Fibroblast of mammary gland (primary cell): ENCODE measurements around the gene TIGD1.

Experiments used
- DNase-seq: peaks from one replicate; pipeline ENCODE4 v3.0.0-alpha.2; 2010; ENCODE audit warnings: low read depth
- H3K4me3 ChIP-seq: 2 replicates; pipeline ENCODE4 v1.5.1; 2011; ENCODE audit warnings: low read depth, mild to moderate bottlenecking, low read length, moderate library complexity; ENCODE audit not compliant: control insufficient read depth
- CTCF ChIP-seq: conservative IDR thresholded peaks from 2 replicates; pipeline ENCODE4 v1.5.1; 2011; ENCODE audit warnings: low read depth, low read length, inconsistent platforms; ENCODE audit not compliant: control insufficient read depth, insufficient read depth

The TIGD1 gene

GRCh38 chr2:232550354-232551249 is at the start of gene TIGD1, which contains the start of gene EIF4E2:
Gene TIGD1, minus strand, starts transcription at chr2:232550557. Its CDS starts 675 bp downstream, at chr2:232549882.
Gene EIF4E2, plus strand, starts transcription at chr2:232550689. Its CDS starts 36 bp downstream, at chr2:232550725.
- no peak for TF ChIP-seq CTCF
- peak within 1 kb of the TSS; percentile 91 for H3K4me3 ChIP-seq
- peak; percentile 89 for DNase-seq

DNA sequence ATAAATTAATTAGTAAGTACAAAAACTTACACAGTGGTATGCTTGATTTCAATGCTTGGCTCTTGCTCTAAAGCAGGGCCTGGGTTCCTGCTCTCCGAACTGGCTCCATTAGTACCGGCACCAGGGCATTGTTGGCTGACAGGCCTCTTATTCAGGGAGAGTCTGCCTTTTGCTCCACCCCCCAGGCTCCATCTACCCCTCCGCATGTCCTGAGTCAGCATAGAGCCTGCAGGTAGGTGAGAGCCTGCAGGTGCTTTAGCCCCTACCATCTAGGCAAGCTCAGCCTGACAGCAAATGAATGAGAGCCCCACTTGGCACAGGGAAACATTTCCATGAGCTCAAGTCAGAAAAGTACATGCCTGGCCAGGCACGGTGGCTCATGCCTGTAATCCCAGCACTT is 47.9 kb upstream of the TIGD1 start:
- H3K4me3 ChIP-seq: no peak overlapping the region
- no peak for DNase-seq
- TF ChIP-seq CTCF: no peak

GRCh38 chr2:232597362-232598079 is 47.2 kb upstream of the TIGD1 start:
- H3K4me3 ChIP-seq: no peak overlapping the region
- TF ChIP-seq CTCF: no peak
- no peak for DNase-seq

GRCh38 chr2:232593982-232594381 is 43.6 kb upstream of the TIGD1 start:
- no peak for DNase-seq
- no peak overlapping the region for H3K4me3 ChIP-seq
- TF ChIP-seq CTCF: no peak

DNA sequence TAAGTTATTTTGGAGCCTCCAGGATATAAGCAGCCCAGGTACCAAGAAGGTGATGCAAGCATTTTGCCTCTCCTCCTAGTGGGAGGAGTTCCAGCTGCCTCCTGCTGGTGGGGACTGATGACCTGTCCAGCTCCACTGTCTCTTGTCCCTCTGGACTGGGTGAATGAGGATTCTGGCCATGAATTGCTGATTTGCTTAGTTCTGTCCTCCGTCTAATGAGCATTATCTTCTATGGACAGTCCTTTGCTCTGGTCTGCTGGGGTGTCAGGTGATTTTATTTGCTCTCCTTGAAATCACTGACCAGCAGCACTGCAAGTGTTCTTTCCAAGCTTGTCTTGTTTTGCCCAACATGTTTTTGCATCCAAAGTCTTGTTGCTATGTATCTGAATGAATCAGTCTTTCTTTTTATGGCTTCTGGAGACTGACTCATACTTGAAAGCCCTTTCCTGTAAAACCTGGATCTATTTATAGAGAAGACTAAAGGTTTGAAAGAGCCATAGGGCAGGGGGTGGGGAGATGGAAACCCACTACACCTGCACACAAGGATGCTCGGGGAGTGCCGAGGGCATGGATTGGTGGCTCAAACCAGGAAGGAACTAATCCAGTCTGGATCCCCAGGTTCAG is 42.5 kb upstream of the TIGD1 start:
- no peak for TF ChIP-seq CTCF
- H3K4me3 ChIP-seq: no peak overlapping the region
- peak; percentile 88 for DNase-seq
